RCC 7860 (cell line): Measurements from ENCODE around the gene DDX43.
"Not testable (repeated sequence)": the region's sequence is repeated elsewhere in the genome, so short reads cannot be mapped to it uniquely, and the experiment has no call there.

Experiments used
- DNase-seq: peaks from one replicate; pipeline ENCODE4 v3.0.0-alpha.2; 2015; ENCODE audit warnings: low spot score
- FAIRE-seq: peaks from 2 replicates; lab custom pipeline; 2012; peaks lifted over from hg19 to GRCh38; lab: Jason Lieb, UNC

DDX43 gene

DNA sequence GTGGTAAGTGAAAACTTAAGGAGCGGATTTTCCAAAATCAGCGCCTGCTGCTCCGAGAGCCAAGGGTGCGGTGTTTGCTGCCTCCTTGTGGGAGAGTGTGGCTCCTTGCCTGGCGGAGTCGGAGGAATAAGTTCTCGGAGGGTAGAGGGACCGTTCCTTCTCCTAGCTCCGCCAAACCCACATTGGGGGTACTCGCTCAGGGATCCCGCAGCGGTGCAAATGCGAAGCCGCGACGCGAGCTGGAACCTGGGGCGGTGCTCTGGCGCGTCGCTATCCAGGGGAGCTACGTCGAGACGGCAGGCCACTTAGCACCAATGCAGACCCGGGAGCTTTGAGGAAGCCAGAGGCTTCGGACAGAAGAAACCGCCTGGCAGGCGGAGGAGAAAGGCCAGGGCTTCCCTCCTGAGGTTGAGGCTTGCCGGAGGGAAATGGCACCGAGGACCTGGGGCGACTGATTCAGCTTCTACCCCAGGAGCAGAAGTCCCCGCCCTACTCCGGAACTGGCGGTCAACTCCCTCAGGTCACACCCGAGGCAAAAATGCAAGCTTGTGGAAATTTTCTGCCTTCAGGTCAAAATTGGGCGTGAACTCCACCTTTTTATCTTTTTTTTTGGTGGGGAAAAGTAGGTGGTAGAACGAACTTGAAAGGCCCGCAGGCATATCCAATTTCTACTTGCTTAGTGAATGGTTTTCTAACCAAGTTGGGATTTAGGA lies 5.7 kb upstream of the DDX43 start:
- FAIRE-seq: no peak
- peak; percentile 39 for DNase-seq

DNA sequence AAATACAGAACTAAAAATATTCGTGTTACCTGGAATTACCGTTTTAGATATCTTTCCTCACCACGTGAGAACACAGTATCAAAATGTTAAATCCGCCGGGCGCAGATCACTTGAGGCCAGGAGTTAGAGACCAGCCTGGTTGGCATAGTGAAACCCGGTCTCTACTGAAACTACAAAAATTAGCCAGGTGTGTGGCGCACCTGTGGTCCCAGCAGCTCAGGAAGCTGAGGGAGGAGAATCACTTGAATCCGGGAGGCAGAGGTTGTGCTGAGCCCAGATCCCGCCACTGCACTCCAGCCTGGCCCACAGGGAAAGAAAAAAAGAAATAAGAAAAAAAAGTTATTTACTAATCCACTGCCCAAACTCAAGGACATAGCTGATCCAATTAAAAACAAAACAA lies 4.8 kb upstream of the DDX43 start:
- FAIRE-seq (no peak), DNase-seq (no peak)

DNA sequence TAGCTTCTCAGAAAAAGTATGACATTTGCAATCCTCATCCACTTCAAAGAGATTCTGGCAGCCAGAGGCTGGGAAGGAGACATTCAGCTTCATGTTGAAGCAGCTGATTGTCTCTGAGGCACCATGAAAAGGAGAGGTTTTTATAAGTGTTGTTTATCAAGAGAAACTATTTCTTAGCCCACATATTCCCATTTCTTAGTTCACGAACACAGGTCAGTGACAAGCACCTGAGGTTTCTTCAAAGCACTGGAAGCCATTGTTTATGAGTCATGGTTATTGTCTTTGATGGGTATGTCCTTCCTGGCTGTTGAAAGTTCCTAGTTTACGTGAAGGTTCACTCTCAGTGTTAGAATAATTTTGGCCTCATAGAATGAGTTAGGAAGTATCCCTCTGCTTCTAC lies 3.0 kb upstream of the DDX43 start:
- no peak for DNase-seq
- FAIRE-seq: no peak

DNA sequence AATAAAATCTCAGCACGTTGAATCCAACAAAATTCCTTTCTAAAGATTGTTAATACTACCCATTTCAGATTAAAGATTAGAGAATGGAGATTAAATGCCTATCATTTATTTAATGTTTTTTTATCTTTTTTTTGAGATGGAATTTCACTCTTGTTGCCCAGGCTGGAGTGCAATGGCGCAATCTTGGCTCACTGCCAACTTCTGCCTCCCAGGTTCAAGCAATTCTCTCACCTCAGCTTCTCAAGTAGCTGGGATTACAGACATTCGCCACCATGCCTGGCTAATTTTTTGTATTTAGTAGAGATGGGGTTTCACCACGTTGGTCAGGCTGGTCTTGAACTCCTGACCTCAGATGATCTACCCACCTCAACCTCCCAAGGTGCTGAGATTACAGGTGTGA lies 2.4 kb upstream of the DDX43 start:
- FAIRE-seq, DNase-seq: not testable (repeated sequence)

DNA sequence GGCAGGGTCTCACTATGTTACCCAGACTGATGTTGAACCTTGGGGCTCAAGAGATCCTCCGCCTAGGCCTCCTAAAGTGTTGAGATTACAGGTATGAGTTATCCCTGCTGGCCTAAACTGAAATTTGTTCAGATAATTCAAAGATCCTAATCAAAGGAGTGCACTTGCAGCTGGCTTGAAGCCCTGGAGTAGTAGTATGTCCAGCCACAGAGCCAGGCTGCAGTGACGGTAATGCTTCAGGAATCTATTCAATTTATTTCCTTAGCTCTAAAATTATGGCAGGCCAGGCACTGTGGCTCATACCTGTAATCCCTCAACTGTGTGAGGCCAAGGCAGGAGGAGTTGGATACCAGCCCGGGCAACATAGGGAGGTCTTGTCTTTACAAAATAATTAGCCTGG lies 1.4 kb upstream of the DDX43 start:
- FAIRE-seq (no peak), DNase-seq (no peak)

DNA sequence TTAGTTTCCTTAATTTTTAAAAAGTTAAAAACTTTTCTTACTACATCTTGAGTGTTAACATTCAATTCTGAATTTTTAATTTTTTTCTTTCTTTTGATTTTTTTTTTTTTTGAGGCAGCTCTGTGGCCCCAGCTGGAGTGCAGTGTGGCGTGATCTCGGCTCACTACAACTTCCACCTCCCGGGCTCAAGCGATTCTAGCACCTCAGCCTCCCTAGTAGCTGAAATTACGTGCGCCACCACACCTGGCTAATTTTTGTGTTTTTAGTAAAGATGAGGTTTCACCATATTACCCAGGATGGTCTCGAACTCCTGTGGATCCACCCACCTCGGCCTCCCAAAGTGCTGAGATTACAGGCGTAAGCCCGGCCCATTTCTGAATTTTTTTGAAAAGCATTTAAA lies 1.2 kb downstream of the DDX43 start:
- DNase-seq: no peak
- FAIRE-seq: no peak

DNA sequence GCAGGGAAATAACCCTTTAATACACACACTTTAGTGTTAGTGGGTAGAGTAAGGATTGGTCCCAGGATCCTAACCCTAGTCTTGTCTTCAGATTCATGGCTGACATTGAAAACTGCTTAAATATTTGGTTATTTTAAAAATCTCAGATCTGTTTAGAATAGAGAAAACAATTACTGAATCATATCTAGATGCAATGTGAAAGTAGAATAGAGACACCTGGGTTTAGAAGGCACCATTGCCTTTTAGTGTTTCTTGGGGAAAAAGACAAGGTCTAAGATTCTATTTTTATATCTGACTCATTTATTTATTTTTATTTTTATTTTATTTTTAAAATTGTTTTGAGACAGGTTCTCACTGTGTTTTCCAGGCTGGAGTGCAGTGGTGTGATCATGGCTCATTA lies 6.0 kb downstream of the DDX43 start:
- FAIRE-seq (no peak), DNase-seq (no peak)

DNA sequence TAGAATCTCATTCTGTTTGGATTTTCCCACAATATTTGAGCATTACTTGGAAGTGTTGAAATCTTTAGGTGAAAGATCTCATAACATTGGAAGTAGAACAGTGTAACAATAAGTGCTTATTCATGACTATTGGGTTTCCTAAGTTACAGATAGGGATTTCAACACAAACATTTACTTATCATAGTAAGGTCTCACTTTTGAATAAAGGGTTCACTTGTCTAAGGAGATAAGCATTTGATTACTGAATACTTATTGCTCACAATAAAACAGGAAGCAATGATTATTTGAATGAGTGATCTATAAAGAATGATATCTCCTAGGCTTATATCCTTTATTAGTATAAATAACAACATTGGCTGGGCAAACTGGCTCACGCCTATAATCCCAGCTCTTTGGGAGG lies 14.8 kb downstream of the DDX43 start:
- DNase-seq (no peak), FAIRE-seq (no peak)

DNA sequence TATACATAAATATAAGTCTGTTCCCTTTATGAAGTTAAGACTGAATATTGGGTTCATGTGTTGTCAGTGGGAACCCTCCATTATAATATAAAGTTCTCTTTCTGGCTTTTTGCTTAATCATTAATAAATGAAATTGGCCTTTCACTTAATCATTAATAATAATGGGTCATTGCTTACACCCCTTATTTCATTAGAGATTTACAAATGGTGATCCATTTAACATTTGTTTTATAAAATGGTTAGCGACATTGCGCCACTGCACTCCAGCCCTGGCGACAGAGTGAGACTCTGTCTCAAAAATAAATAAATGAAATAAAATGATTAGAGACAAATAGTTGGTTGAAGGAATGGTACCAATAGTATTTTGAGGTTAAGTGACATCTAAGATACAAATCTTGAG lies 18.5 kb downstream of the DDX43 start:
- DNase-seq: no peak
- FAIRE-seq: no peak

DNA sequence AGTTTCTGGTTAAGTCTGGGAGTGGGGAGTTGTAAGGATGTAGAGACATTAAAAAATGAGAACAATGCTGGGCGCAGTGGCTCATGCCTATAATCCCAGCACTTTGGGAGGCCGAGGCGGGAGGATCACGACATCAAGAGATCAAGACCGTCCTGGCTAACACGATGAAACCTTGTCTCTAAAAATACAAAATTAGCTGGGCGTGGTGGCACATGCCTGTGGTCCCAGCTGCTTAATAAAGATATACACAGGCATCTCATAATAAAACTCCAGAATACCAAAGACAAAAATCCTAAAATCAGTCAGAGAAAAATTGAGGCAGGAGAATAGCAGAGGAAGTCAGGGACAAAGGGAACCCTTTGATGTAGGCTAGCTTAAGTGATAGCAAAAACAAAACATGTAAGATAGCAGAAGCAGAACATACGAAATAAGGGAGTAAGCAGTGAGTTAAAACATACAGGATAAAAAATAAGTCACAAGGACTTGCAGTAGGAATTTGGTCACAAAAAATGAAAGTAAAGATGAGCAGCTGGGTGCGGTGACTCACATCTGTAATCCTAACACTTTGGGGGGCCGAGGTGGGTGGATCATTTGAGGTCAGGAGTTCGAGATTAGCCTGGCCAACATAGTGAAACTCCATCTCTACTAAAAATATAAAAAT lies 23.6 kb downstream of the DDX43 start:
- FAIRE-seq (no peak), DNase-seq (no peak)

DNA sequence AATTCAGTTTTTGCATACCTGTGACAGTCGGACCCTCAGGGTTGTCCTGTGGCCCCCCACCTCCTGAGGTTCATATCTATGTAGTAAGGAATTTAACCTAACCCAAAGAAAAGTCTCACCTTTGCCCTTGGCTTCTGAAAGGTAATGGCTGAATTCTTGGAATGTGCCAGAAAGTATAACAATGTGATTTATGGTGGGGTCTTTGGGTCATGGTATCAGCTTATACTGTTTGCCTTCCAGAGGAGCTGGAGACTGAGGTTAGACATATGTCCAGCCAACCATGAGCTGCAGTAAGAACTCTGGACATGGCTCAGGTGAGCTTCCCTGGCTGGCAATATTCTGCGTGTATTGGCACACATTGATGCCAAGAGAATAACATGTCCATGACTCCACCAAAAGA lies 26.9 kb downstream of the DDX43 start:
- no peak for FAIRE-seq
- DNase-seq: no peak

DNA sequence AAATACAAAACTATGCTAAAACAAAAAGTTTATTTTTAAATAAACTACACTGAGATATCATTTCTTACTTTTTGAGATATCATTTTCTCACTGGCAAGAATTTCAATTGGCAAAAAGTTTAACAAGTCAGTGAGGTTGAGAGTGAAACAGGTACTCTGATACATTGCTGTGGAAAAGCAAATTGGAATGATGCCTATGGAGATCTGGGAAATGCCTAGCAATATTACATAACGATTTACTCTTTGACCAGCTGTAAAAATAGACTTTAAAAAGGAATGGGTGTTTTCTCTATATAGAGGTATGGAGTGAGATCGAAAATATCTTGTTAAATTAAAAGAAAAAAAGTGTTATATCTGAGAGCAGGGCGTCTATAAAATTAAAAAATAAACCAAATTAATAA lies 40.6 kb downstream of the DDX43 start:
- FAIRE-seq (no peak), DNase-seq (no peak)

DNA sequence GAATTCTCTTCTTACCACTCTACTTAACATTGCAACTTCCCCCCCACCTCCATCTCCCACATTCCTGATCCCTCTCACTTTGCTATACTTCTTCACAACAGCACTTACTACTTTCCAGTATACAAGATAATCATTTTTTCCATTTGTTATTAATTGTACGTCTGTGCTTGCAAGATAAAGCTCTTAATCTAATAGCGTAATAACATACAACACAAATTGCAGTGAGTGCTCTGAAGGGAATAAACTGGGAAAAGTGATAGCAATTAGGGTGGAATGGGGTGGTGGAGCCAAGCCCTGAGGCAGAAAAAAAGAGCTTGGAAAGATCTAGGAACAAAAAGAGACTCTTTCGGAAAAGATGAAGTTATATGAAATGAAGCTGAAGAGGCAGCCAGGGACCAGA lies 48.9 kb downstream of the DDX43 start:
- no peak for FAIRE-seq
- no peak for DNase-seq

DNA sequence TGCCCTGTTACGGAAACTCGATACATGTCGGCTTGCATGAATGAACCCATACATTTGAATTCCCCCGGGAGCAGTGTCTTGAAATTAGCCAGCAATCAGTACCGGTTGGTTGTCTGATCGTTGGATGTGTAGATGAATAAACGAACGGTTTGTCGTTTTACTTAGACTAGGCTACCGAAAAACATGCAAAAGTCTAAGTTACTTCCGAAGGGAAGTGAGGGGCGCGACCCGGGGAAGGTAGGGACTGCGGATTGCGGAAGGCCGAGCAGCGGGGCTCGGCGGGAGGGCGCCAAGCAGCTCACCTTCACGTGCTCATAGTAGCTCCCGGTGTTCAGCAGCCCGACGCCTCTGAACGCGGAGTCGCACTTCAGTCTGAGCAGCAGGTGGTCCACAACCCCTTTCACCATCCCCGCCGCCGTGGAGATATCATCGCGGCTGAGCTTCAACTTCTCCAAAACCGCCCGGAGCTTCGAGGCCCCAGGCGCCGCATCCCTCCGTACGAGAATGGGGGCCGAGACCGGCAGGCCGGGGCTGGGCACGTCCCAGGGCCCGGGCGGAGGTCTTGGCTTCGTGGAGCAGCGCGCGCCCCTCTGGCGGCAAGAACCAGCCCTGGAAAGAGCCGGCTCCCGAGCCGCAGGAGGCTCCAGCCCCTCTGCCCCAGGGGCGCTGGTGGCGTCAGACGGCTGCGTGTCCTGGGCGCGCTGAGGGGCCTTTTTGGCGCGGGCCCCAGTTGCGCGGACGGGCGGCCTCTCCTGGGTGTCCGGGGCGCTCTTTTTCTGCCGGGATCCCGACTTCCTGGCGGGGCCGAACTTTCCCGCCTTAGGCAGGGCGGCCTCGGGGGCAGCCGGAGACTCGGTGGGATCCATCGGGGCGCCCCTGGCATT lies 56.8 kb downstream of the DDX43 start:
- DNase-seq: peak; percentile 26
- no peak for FAIRE-seq

DNA sequence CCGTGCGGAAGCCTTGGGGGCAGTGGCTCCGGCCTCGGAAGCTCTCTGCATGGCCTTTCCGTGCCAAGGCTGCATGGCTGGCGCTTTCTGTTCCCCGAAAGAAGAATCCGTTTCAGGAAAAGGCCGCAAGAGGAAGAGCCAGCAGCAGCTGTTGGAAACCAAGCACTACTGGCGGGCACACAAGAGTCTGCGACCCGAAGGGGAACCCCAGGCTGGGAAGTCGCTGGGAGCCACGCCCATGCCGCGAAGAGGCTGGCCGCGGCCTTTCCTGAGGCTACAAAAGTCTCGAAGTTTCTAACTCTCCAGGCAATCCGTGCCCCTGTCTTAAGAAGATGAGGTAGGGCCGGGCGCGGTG lies 57.5 kb downstream of the DDX43 start, which contains the start of gene CGAS:
TSS of gene CGAS (minus strand) at position 191 of the 355 bp plus-strand sequence. CDS start at position 75, 116 bp downstream.
- FAIRE-seq: peak; percentile 11
- peak; percentile 81 for DNase-seq

DNA sequence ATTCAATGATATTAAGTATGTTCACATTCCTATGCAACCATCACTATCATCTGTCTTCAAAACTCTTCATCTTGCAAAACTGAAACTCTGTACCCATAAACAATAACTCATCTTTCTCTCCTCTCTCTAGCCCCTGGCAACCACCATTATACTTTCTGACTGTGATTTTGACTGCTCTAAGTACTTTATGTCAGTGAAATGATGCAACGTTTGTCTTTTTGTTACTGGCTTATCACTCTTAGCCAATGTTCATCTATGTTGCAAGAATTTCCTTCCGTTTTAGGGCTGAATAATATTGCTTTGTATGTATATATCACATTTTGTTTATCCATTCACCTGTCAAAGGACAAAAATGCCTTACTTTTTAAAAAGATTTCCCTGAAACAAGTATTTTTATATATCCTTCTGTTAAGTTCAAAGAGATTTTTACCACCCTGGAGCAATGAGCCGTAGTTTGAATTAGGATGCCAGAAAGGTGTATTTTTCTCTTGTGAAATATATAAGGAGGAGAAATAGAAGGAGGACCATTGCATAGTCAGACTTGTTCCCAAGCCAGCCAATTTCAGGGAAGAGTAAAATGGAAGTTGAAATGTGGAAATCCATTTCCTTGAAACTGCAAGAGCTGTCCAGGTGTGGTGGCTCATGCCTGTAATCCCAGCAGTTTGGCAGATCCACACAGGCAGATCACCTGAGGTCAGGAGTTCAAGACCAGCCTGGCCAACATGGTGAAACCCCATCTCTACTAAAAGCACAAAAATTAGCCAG lies 61.4 kb downstream of the DDX43 start:
- DNase-seq (no peak), FAIRE-seq (no peak)

DNA sequence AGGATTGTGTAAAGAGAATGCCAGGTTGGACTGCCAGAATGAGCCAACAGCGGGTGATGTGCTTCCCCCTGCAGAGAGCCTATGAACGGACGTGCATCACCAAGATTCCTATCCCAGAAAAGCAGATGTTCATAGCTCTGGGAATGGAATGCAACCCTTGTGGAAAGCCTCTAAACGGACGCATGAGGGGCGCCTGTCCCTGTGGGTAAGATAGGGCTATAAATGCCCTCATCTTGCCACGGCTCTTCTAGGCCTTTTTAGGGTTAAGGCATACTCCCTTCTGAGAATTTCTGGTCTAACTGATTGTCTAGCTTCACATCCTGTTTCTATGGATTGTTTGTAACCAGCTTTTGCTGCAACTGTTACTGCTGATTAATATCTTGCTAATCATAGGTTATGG lies 64.8 kb downstream of the DDX43 start:
- FAIRE-seq, DNase-seq: not testable (repeated sequence)

DNA sequence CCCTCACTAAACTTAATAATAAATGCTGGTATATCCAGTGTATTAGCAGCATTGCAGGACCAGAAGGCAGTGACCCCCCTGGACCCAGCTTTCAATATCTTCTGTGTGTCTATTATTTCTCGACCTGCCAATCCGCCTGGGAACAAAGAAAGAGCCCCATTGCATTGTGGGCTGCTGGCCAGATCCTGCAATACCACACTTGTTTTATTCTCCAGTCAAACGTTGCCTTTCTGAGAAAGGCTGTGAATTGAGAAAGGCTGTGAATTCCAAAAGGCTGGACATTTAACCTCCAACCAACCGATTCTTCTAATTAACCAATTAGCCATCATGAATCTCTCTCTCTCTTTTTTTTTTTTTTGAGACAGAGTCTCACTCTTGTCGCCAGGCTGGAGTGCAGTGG lies 65.4 kb downstream of the DDX43 start:
- no peak for DNase-seq
- FAIRE-seq: no peak

DNA sequence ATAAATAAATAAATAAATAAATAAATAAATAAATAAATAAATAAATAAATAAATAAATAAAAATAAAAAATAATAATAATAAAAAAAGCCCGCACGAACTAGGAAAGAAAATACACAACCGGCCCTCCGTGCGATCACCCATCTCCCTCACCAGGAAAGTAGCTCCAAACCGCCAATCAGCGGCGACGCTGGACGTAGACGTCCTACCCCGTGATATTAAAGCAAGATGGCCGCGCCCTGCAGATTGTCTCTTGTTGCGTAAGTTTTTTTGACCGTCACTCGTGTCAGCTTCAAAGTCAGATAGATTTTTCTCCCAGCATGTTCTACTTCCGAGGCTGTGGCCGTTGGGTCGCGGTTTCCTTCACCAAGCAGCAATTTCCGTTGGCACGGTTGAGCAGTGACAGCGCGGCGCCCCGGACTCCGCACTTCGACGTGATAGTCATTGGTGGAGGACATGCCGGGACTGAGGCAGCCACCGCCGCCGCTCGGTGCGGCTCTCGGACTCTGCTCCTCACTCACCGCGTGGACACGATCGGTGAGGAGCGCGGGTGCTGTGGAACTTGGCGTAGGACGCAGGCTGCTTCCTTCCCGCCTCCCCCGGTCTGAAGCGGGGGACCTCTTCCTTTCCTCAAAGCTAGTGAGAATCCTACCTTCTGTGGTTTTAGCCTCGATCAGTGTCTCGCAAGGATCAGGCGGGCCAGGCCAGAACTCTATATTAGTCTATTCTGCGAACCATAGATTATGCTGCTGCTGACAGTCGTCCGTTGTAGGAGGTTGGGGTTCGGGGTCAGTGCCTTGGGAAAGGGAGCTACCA lies 67.1 kb downstream of the DDX43 start, which contains the start of gene MTO1:
TSS of gene MTO1 (plus strand) at position 201 of the 814 bp plus-strand sequence. CDS start at position 319, 118 bp downstream.
- FAIRE-seq (peak; percentile 73), DNase-seq (peak; percentile 70)
